Left lung (tissue), 10 donors: Measurements from ENCODE around the gene AP1M1. TPM values are rescaled to one million over a fixed set of nuclear protein-coding genes. Genes with fewer than 3 reads are reported as not detected.

Experiments used
- ATAC-seq: fragments of 200-7000 bp; cut with Tn5 transposase; one replicate; pipeline ENCODE4 v1.9.1; 2020; ENCODE audit warnings: moderate library complexity
- DNase-seq, 4 donors: peaks; one replicate each; pipeline ENCODE4 v3.0.0-alpha.2; 2013 to 2020
- H3K27ac ChIP-seq, 2 donors: fragments of 200-600 bp; sonication (generic) in 1 of 2; one replicate each; pipeline versions ENCODE4 v1.5.0 to v1.8.0; 2020 to 2021
- H3K27me3 ChIP-seq, 2 donors: fragments of 200-600 bp; sonication (generic) in 1 of 2; one replicate each; pipeline versions ENCODE4 v1.5.0 to v1.8.0; 2020 to 2021
- H3K36me3 ChIP-seq, 2 donors: fragments of 200-600 bp; sonication (generic) in 1 of 2; one replicate each; pipeline versions ENCODE4 v1.5.0 to v1.8.0; 2020 to 2021
- H3K4me1 ChIP-seq, 2 donors: fragments of 200-600 bp; one replicate each; pipeline ENCODE4 v1.8.0; 2021
- H3K4me3 ChIP-seq, 2 donors: fragments of 200-600 bp; sonication (generic) in 1 of 2; one replicate each; pipeline versions ENCODE4 v1.5.0 to v1.8.0; 2020 to 2021; ENCODE audit warnings: mild to moderate bottlenecking in 1 of 2
- H3K9me3 ChIP-seq, 2 donors: fragments of 200-600 bp; sonication (generic) in 1 of 2; one replicate each; pipeline versions ENCODE4 v1.5.0 to v1.8.0; 2020 to 2021
- intact Hi-C, 2 donors: fragments of 100-400 bp; cut with DNase I; formaldehyde crosslinking; loops; one replicate each; pipeline versions ENCODE4 v1.11.2 to v1.14.2; 2022
- polyA plus RNA-seq, 6 donors: library from polyadenylated mRNA; unstranded; fragments of 120-200 nt; gene quantifications; one replicate each; pipeline ENCODE4 v1.2.1, GENCODE V29; 2013; ENCODE audit not compliant: insufficient read length in 6 of 6
- total RNA-seq, 2 donors: library from RNA; stranded (reverse); fragmentation: NEBNext Ultra II Directional; extraction: Animal tissue kit (Norgen Biotek cat#: 25700); gene quantifications; one replicate each; pipeline ENCODE4 v1.2.1, GENCODE V29; 2021
- TF ChIP-seq, protein P1 (sequence below), 2 donors: fragments of 200-600 bp; sonication (generic) in 1 of 2; IDR thresholded peaks; one replicate each; pipeline versions ENCODE4 v1.5.0 to v1.8.0; 2021; ENCODE audit warnings: antibody characterized with exemption in 2 of 2
- donor health status: DM: no; HTN: yes; CAD: no.
- donor health status: DM: no; HTN: no; CAD: no.

The AP1M1 gene
- total and polyA plus RNA-seq, 8 donors = 51.2 to 73.9 (median 57.0) TPM

DNA sequence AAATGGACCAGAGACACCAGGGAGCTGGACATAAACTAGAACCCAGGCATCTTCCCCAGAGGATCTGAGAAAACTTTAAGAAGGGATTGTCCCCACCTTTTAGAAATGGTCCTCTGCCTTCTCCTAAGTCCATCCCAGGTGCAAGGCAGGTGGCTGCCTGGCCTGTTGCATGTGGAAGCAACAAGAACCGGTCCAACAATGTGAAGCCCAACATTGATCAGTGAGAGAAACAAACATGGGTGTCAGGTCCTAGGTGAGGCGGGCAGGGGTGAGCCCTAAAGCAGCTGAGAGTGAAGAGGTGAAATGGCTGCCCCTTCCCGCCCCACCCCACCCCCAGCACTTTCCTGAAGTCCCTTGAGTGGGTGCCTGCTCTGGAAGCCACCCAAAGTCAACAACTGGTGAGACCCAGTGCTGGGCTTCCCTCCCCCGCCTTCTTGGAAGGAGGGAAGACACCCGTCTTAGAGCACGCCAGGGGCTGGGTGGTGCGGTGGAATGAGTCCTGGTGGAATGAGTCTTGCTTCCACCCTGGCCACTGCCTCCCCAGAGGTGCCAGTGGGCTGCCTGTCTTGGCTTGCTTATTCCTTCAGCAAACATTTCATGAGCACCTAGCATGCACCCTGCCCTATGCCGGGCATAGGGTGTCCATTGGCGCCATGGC lies 1.7 kb downstream of the AP1M1 start:
- TF ChIP-seq, protein P1, sequence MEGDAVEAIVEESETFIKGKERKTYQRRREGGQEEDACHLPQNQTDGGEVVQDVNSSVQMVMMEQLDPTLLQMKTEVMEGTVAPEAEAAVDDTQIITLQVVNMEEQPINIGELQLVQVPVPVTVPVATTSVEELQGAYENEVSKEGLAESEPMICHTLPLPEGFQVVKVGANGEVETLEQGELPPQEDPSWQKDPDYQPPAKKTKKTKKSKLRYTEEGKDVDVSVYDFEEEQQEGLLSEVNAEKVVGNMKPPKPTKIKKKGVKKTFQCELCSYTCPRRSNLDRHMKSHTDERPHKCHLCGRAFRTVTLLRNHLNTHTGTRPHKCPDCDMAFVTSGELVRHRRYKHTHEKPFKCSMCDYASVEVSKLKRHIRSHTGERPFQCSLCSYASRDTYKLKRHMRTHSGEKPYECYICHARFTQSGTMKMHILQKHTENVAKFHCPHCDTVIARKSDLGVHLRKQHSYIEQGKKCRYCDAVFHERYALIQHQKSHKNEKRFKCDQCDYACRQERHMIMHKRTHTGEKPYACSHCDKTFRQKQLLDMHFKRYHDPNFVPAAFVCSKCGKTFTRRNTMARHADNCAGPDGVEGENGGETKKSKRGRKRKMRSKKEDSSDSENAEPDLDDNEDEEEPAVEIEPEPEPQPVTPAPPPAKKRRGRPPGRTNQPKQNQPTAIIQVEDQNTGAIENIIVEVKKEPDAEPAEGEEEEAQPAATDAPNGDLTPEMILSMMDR (IDR thresholded peaks at IDR 0.05) = no peak
- DNase-seq (peak in 2 of 4 donors; percentile 55 to 65), ATAC-seq (peak; percentile 30)
- intact Hi-C loops = no loop called here
- Histone ChIP-seq H3K36me3 (peaks cover 0 to 41% of the 10 kb centered on the region in 2 donors), H3K9me3 (no peaks in the 10 kb centered on the region), H3K27me3 (no peaks in the 10 kb centered on the region), H3K27ac (peak overlapping the region in 1 of 2 donors; percentile 37), H3K4me1 (peaks cover 26 to 33% of the 10 kb centered on the region in 2 donors), H3K4me3 (peak overlapping the region in 1 of 2 donors; percentile 99)

DNA sequence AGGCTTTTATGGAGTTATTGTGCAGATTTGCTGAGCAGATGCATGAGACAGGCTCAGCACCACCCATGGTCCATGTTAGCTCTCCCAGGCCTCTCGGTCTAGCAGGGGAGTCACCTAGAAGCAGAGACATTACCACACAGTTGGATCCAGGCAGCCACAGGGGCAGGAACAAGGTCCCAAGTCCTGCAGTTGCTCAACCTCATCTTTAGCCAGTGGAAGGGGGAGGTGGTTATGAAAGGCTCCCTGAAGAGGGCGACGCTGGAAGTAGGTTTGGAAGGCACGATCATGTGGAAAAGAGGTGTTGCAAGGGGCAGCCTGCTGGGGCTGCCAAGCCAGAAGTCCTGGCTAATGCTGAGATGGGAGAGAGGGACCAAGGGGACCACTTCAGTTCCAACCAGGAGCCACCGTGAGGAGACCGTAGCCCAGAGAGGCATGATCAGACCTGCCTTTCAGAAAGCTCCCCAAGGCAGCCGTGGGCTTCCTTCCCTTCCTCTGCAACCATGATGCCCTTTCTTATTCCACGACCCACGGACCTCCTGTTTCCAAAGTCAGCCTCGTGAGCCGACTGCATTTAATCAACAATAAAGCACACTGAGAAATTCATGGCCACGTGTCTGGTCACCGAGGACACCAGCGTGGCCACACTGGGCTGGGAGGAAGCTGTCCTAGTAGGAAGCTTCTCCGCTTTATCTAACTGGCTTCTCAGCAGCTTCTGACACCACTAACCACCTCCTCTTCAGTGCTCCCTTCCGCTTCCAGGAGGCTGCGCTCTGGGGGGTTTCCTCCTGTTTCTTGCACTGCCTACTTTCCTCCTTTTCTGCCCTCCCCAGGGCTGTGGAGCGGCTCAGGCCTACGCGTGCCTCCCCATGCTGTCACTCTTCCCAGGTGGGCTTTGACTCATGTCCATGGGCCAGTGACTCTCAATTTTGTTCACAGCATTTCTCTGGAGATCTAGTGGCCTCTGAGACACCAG lies 2.6 kb downstream of the AP1M1 start:
- TF ChIP-seq, protein P1 (IDR thresholded peaks at IDR 0.05) = no peak
- Histone ChIP-seq H3K27me3 (no peaks in the 10 kb centered on the region), H3K4me1 (peaks cover 26 to 33% of the 10 kb centered on the region in 2 donors), H3K27ac (peak overlapping the region in 1 of 2 donors; percentile 37), H3K36me3 (peaks cover 0 to 50% of the 10 kb centered on the region in 2 donors), H3K9me3 (no peaks in the 10 kb centered on the region), H3K4me3 (no peak overlapping the region)
- ATAC-seq (peak; percentile 45), DNase-seq (peak in 1 of 4 donors; percentile 17)
- intact Hi-C loops = no loop called here

DNA sequence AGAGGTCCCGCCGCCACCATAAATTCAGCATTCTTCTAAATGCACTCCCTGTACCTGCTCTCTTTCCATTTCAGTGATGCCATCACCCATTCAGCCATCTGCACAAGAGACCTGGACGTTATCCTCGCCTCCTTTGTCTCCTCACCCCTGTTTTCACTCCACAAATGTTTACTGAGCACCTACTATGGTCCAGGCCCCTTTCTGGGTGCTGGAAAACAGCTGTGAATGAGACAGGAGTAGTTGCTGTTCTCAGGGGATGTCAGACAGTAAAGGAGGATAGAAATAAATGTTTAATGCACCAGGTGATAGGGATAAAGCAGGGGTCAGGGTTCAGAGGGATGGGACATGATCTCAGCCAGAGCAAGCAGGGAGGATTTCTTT lies 3.3 kb downstream of the AP1M1 start:
- ATAC-seq = no peak
- Histone ChIP-seq H3K36me3 (peaks cover 0 to 57% of the 10 kb centered on the region in 2 donors), H3K4me3 (no peak overlapping the region), H3K4me1 (peaks cover 26 to 33% of the 10 kb centered on the region in 2 donors), H3K27ac (peak overlapping the region in 1 of 2 donors; percentile 37), H3K9me3 (no peaks in the 10 kb centered on the region), H3K27me3 (no peaks in the 10 kb centered on the region)
- TF ChIP-seq, protein P1 (IDR thresholded peaks at IDR 0.05) = no peak
- intact Hi-C loops = no loop called here
- no peak for DNase-seq

DNA sequence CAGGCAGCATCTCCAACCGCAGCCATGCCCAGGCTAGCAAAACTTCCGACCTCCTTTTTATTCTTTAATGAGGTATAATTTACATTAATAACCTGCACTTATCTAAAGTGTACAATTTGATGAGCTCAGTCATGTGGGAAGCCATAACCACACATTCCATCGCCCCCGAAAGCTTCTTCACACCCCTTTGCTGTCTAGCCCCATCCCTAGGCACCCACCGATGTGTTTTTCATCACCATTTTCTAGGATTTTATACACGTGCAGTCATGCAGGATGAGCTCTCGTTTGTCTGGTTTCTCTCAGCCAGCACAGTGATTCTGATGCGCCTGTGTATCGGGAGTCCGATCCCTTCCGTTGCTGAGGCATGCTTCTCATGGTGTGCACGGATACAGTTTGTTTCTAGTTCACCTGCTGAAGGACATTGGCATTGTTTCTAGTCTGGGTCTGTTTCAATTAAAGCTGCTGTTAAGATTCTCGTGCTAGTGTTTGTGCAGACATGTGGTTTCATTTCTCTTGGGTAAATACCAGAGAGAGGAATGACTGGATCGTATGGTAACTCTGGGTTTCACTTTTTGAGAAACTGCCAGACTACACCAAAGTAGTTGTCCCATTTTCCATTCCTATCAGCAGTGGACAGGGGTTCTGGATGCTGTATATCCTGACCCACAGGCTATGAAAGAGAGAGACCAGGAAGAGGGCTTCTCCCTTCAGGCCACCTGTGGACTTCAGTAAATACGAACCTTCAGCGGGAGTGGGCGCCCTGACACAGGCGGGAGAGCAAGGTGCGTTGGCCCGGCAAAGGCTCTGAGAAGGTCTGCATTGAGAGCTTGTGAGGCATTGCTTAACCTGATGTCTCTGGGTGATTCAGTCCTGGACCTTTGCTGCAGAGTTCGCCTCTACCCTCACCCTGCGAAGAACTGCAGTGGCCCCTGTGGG lies 4.9 kb downstream of the AP1M1 start:
- no peaks in the 10 kb centered on the region for H3K27me3 ChIP-seq
- H3K4me3 ChIP-seq = no peak overlapping the region
- no peak for DNase-seq
- H3K4me1 ChIP-seq = peaks cover 20 to 24% of the 10 kb centered on the region in 2 donors
- no peaks in the 10 kb centered on the region for H3K9me3 ChIP-seq
- no peak for ATAC-seq
- no peak overlapping the region for H3K27ac ChIP-seq
- H3K36me3 ChIP-seq = peaks cover 0 to 72% of the 10 kb centered on the region in 2 donors
- TF ChIP-seq, protein P1 (IDR thresholded peaks at IDR 0.05) = no peak
- intact Hi-C loops = no loop called here
